Upper lobe of left lung (tissue), 4 donors: ENCODE data around the gene VPS35L.

Source experiments
- POLR2A ChIP-seq, 4 donors: fragments of 450-650 bp; IDR thresholded peaks; one replicate each; pipeline ENCODE4 v1.5.1; 2016 to 2017; ENCODE audit warnings: antibody characterized with exemption in 4 of 4, mild to moderate bottlenecking in 2 of 4
- POLR2AphosphoS5 ChIP-seq, 2 donors: sonication (generic); formaldehyde crosslinking; IDR thresholded peaks; one replicate each; pipeline ENCODE4 v1.5.1; 2017; ENCODE audit warnings: antibody characterized with exemption in 2 of 2
- TF ChIP-seq, protein P1 (sequence below), 6 experiments: fragments of 450-650 bp in 4 of 6; fragments of 200-600 bp in 2 of 6; sonication (generic) in 2 of 6; IDR thresholded peaks; one replicate each; pipeline ENCODE4 v1.5.1; 2016 to 2019; ENCODE audit warnings: antibody characterized with exemption in 6 of 6

DNA sequence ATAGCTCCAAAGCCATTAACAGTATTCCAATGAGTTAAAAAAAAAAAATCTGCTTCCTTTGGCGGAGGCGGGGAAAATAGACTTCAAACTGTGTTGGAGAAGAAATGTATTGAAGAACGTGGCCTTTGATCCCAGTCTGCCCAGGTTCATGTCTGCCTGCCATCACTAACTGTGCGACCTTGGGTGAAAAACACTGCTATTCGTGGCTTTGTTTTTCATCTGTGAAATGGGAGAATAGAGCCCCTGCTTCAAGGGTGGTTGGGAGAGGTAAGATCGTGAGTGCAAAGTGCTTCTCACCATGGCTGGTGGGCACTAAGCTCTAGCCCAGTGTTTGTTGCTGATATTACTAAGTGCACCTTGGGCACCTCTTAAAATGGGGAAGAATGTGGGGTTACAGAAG is 69.5 kb downstream of the VPS35L start:
- TF ChIP-seq, protein P1, sequence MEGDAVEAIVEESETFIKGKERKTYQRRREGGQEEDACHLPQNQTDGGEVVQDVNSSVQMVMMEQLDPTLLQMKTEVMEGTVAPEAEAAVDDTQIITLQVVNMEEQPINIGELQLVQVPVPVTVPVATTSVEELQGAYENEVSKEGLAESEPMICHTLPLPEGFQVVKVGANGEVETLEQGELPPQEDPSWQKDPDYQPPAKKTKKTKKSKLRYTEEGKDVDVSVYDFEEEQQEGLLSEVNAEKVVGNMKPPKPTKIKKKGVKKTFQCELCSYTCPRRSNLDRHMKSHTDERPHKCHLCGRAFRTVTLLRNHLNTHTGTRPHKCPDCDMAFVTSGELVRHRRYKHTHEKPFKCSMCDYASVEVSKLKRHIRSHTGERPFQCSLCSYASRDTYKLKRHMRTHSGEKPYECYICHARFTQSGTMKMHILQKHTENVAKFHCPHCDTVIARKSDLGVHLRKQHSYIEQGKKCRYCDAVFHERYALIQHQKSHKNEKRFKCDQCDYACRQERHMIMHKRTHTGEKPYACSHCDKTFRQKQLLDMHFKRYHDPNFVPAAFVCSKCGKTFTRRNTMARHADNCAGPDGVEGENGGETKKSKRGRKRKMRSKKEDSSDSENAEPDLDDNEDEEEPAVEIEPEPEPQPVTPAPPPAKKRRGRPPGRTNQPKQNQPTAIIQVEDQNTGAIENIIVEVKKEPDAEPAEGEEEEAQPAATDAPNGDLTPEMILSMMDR (IDR thresholded peaks at IDR 0.05) = no peak
- TF ChIP-seq POLR2A (IDR thresholded peaks at IDR 0.05) = no peak
- no peak for TF ChIP-seq POLR2AphosphoS5 (IDR thresholded peaks at IDR 0.05)
